HL-60 (cell line): Measurements from ENCODE around the gene EEF1AKMT2.

Experiments
- DNase-seq, 2 experiments: peaks; one replicate each; pipeline ENCODE4 v3.0.0-alpha.2; 2010 to 2020; ENCODE audit warnings: low read depth in 1 of 2, low spot score in 1 of 2
- H3K27ac ChIP-seq: fragments of 250-450 bp; sonication (Bioruptor Pico); replicated peaks from 2 replicates; pipeline ENCODE4 v1.5.1; 2020; ENCODE audit warnings: mild to moderate bottlenecking, moderate library complexity
- H3K27me3 ChIP-seq: fragments of 250-450 bp; sonication (Bioruptor Pico); 2 replicates; pipeline ENCODE4 v1.5.1; 2021; ENCODE audit warnings: mild to moderate bottlenecking, moderate library complexity; ENCODE audit not compliant: insufficient read depth, poor library complexity, severe bottlenecking
- H3K4me3 ChIP-seq: replicated peaks from 2 replicates; pipeline ENCODE4 v1.5.1; 2011; ENCODE audit warnings: mild to moderate bottlenecking, control low read depth, low read length; ENCODE audit not compliant: insufficient read depth
- GABPA ChIP-seq: IDR thresholded peaks from 2 replicates; pipeline ENCODE4 v1.6.1; 2012; ENCODE audit warnings: low read depth
- POLR2AphosphoS5 ChIP-seq: IDR thresholded peaks from 2 replicates; pipeline ENCODE4 v1.6.1; 2012; ENCODE audit warnings: low read depth
- SPI1 ChIP-seq: IDR thresholded peaks from 2 replicates; pipeline ENCODE4 v1.6.1; 2012; ENCODE audit warnings: low read depth, mild to moderate bottlenecking, borderline replicate concordance
- TF ChIP-seq, protein P1 (sequence below): IDR thresholded peaks from 2 replicates; pipeline ENCODE4 v1.6.1; 2012; ENCODE audit warnings: low read depth; ENCODE audit not compliant: insufficient replicate concordance
- TF ChIP-seq, protein P2 (sequence below): IDR thresholded peaks from one replicate; pipeline ENCODE4 v1.5.1; 2011; ENCODE audit warnings: low read length, control low read depth, inconsistent platforms; ENCODE audit not compliant: insufficient read depth

Gene EEF1AKMT2

DNA sequence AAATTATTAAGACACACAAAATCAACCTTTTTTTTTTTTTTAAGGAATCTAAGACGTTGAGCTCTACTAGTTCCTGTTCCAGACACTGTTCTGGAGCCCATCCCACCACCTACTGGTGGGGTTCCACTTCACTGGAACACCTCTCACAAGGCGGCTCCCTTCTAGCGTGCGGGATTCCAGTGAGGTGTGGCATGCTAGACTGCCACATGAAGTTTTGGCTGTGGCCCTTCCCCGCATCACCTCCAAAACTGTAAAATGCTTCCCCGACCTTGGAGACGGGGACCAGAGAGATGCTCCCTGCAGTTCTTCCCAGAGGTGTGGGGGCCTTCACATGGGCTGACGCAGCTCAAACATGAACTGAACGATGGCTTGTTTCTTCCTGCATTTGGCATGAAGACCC, 60.1 kb downstream of the EEF1AKMT2 start:
- no peak for TF ChIP-seq GABPA
- TF ChIP-seq, protein P1, sequence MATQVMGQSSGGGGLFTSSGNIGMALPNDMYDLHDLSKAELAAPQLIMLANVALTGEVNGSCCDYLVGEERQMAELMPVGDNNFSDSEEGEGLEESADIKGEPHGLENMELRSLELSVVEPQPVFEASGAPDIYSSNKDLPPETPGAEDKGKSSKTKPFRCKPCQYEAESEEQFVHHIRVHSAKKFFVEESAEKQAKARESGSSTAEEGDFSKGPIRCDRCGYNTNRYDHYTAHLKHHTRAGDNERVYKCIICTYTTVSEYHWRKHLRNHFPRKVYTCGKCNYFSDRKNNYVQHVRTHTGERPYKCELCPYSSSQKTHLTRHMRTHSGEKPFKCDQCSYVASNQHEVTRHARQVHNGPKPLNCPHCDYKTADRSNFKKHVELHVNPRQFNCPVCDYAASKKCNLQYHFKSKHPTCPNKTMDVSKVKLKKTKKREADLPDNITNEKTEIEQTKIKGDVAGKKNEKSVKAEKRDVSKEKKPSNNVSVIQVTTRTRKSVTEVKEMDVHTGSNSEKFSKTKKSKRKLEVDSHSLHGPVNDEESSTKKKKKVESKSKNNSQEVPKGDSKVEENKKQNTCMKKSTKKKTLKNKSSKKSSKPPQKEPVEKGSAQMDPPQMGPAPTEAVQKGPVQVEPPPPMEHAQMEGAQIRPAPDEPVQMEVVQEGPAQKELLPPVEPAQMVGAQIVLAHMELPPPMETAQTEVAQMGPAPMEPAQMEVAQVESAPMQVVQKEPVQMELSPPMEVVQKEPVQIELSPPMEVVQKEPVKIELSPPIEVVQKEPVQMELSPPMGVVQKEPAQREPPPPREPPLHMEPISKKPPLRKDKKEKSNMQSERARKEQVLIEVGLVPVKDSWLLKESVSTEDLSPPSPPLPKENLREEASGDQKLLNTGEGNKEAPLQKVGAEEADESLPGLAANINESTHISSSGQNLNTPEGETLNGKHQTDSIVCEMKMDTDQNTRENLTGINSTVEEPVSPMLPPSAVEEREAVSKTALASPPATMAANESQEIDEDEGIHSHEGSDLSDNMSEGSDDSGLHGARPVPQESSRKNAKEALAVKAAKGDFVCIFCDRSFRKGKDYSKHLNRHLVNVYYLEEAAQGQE = no peak
- TF ChIP-seq, protein P2, sequence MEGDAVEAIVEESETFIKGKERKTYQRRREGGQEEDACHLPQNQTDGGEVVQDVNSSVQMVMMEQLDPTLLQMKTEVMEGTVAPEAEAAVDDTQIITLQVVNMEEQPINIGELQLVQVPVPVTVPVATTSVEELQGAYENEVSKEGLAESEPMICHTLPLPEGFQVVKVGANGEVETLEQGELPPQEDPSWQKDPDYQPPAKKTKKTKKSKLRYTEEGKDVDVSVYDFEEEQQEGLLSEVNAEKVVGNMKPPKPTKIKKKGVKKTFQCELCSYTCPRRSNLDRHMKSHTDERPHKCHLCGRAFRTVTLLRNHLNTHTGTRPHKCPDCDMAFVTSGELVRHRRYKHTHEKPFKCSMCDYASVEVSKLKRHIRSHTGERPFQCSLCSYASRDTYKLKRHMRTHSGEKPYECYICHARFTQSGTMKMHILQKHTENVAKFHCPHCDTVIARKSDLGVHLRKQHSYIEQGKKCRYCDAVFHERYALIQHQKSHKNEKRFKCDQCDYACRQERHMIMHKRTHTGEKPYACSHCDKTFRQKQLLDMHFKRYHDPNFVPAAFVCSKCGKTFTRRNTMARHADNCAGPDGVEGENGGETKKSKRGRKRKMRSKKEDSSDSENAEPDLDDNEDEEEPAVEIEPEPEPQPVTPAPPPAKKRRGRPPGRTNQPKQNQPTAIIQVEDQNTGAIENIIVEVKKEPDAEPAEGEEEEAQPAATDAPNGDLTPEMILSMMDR = no peak
- TF ChIP-seq POLR2AphosphoS5 = no peak
- TF ChIP-seq SPI1 = no peak
- no peak for DNase-seq
- no peak overlapping the region for H3K4me3 ChIP-seq
- no peak overlapping the region for H3K27ac ChIP-seq
- H3K27me3 ChIP-seq = no peaks in the 10 kb centered on the region

DNA sequence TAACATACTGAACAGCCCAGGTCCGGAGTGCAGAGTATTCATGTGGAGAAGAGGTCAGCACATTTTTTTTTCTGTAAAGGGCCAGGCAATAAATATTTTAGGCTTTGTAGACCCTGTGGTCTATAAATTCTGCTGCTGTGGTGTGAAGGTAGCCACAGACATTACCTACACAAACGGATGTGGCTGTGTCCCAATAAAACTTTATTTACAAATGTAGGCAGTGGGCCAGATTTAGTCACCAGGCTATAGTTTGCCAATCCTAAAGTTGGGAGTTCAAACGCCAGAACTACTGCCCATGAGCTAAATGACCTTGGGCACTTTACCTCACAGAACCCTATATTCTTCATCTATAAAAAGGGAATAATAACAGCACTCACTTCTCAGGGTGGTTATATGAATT, 60.9 kb downstream of the EEF1AKMT2 start:
- H3K27me3 ChIP-seq = no peaks in the 10 kb centered on the region
- no peak for DNase-seq
- no peak overlapping the region for H3K27ac ChIP-seq
- H3K4me3 ChIP-seq = no peak overlapping the region
- TF ChIP-seq SPI1 (no peak), GABPA (no peak), POLR2AphosphoS5 (no peak)
- TF ChIP-seq, protein P2 = no peak
- TF ChIP-seq, protein P1 = no peak

DNA sequence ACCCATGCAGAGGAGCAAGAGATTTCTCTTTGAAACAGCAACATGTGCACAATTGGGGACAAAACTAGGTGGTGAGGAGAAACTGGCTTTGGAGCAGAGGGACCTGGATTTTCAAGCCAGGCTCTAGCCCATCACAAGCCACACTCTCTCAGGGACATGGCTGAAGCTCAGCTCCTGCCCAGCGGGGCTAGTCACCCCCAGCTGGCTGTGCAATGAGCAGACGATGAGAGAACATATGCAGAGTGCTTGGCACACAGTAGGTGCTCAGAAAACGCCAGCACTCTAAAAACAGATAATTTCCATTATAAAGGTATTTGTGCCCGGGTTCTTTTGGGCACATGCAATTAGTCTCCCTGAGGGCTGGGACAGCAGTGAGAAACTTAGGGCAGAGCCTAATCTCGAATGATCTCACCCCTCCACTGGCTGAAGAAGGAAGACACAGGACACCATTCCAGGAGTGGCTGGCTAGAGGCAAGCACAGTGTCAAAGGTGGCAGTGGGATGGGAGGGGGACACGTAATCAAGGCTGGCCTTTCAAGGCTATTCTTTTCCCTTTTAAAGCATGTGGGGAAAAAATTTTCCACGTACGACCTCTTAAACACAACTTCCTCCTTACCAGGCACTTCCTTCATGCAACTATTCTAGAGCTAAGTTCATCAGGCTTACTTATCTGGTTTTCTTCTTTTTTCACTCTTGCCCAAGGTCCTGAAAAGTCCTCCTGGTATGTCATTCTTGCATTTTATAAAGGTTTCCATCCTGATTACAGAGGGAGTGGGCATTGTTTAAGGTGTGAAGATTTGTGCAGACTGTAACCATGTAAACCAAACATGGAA, 62.6 kb downstream of the EEF1AKMT2 start:
- Histone ChIP-seq H3K27me3 (no peaks in the 10 kb centered on the region), H3K27ac (0 out of 2 replicates have a peak overlapping the region, but pooled peaks have one; percentile 17), H3K4me3 (no peak overlapping the region)
- TF ChIP-seq POLR2AphosphoS5 (no peak), GABPA (no peak), SPI1 (peak; percentile 72)
- TF ChIP-seq, protein P2 = no peak
- TF ChIP-seq, protein P1 = peak; percentile 71
- no peak for DNase-seq
